AG10803 (cell line): ENCODE measurements around the gene PLEKHB2.

Experiments used
- DNase-seq: peaks from one replicate; pipeline ENCODE4 v3.0.0; 2010; ENCODE audit warnings: low read depth
- H3K4me3 ChIP-seq: 2 replicates; pipeline ENCODE4 v1.5.1; 2011; ENCODE audit warnings: mild to moderate bottlenecking, low read length, control low read depth
- TF ChIP-seq, protein P1 (sequence below): conservative IDR thresholded peaks from 2 replicates; pipeline ENCODE4 v1.5.1; 2011; ENCODE audit warnings: mild to moderate bottlenecking, low read length, control low read depth, inconsistent platforms

The PLEKHB2 gene

GRCh38 chr2:131081190-131081589, 23.9 kb upstream of the PLEKHB2 start:
- TF ChIP-seq, protein P1, sequence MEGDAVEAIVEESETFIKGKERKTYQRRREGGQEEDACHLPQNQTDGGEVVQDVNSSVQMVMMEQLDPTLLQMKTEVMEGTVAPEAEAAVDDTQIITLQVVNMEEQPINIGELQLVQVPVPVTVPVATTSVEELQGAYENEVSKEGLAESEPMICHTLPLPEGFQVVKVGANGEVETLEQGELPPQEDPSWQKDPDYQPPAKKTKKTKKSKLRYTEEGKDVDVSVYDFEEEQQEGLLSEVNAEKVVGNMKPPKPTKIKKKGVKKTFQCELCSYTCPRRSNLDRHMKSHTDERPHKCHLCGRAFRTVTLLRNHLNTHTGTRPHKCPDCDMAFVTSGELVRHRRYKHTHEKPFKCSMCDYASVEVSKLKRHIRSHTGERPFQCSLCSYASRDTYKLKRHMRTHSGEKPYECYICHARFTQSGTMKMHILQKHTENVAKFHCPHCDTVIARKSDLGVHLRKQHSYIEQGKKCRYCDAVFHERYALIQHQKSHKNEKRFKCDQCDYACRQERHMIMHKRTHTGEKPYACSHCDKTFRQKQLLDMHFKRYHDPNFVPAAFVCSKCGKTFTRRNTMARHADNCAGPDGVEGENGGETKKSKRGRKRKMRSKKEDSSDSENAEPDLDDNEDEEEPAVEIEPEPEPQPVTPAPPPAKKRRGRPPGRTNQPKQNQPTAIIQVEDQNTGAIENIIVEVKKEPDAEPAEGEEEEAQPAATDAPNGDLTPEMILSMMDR = no peak
- H3K4me3 ChIP-seq = no peak overlapping the region
- no peak for DNase-seq

DNA sequence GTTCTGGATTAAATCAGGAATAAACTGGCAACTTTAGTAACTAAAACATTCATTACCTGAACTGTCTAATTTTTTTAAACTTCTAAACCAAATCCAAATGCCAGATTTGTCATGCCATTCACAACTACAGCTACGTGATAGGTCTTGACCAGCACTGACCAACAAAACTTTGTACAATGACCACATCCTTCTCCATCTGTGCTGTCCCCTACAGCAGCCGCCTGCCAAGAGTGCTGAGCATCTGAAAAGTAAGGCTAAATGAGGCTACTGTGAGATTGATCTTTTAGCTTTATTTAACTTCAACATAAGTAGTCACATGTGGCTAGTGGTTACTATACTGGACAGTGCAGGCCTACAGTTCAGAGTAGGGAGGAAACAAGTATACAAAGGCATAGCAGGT, 19.5 kb upstream of the PLEKHB2 start:
- no peak overlapping the region for H3K4me3 ChIP-seq
- TF ChIP-seq, protein P1 = no peak
- DNase-seq = peak; percentile 20

GRCh38 chr2:131092458-131093005, 12.6 kb upstream of the PLEKHB2 start:
- no peak for DNase-seq
- TF ChIP-seq, protein P1 = no peak
- peak overlapping the region; percentile 68 for H3K4me3 ChIP-seq

DNA sequence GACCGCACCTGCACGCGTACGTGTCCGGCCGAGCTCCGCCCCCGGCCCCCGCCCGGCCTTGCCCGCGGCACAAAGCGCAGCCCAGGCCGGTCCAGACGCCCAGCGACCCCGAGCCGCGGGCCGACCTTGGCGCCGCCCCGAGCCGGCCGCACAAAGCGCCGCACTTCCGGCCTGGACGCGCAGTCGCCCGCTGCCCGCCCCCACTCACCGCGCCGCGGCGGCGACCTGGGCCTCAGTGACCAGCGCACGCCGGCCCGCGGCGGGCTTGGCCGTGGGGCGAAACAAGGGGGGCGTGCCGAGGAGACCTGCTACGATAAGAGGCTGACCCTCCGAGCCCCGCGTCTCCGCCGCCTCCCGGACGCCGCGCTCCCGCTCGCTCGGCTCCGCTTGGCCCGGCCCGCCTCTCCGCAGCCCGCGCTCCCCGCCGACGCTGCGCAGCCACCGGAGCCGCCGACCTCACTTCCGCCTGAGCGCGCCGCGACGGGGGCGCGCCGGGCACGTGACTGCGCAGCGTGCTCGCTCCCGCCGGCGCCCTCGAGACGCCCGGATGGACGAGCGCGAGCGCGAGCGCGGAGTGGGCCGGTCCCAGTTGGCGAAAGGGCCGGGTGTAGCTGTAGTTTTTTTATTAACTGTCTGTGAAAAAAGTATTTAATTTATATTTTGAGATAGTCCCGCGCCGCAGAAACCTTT, 12.0 kb upstream of the PLEKHB2 start, which contains the start of gene FAM168B:
Gene FAM168B, minus strand, starts transcription at position 455 of the 690 bp plus-strand sequence. CDS start 10,814 bp downstream, outside the sequence.
- TF ChIP-seq, protein P1 = no peak
- peak; percentile 87 for DNase-seq
- peak within 1 kb of the TSS; percentile 69 for H3K4me3 ChIP-seq

DNA sequence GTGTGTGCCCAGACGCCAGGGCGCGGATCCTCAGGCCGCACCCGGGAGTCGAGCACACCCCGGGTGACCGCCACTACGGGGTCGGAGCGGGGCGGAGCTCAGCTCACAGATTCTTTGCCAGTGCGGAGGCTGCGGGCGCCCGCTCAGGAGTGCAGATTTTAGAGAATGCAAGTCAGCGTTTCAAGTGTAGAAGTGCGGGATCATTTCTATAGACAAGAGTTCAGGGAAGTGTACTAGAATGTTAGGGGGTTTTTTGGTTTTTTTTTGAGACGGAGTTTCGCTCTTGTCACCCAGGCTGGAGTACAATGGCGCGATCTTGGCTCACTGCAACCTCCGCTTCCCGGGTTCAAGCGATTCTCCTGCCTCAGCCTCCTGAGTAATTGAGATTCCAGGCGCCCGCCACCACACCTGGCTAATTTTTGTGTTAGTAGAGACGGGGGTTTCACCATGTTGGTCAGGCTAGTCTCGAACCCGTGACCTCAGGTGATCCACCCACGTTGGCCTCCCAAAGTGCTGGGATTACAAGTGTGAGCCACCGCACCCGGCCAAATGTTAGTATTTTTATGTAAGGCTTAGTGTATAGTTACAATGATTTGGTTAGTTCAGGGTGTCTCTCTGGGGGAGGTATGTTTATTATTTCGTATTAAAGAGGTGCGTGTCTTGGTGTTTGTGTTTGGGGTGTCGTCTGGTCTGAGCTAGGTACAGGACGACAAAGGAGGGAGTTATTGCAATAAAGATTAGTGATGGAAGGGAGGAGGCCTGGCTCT, 11.3 kb upstream of the PLEKHB2 start:
- TF ChIP-seq, protein P1 = no peak
- H3K4me3 ChIP-seq = peak overlapping the region; percentile 69
- DNase-seq = no peak

- H3K4me3 ChIP-seq = no peak overlapping the region
- TF ChIP-seq, protein P1 = no peak
- no peak for DNase-seq
Measured at GRCh38 chr2:131094463-131095281, 10.5 kb upstream of the PLEKHB2 start.
